Ovary (tissue), 9 donors: Measurements from ENCODE around the gene CPNE1. TPM values are rescaled to one million over a fixed set of nuclear protein-coding genes. Genes with fewer than 3 reads are reported as not detected.

Experiments used
- DNase-seq, 5 donors: peaks; one replicate each; pipeline ENCODE4 v3.0.0-alpha.2; 2019 to 2020
- H3K27ac ChIP-seq, 2 donors: fragments of 200-600 bp; one replicate each; pipeline versions ENCODE4 v1.5.1 to v1.8.0; 2019 to 2022
- H3K27me3 ChIP-seq: fragments of 200-600 bp; one replicate; pipeline ENCODE4 v1.8.0; 2022
- H3K36me3 ChIP-seq: fragments of 200-600 bp; sonication (generic); one replicate; pipeline ENCODE4 v1.5.1; 2019
- H3K4me1 ChIP-seq: one replicate; pipeline ENCODE4 v1.8.1; 2013; ENCODE audit warnings: mild to moderate bottlenecking, moderate library complexity; ENCODE audit not compliant: insufficient read depth
- H3K4me3 ChIP-seq: fragments of 200-600 bp; sonication (generic); one replicate; pipeline ENCODE4 v1.5.1; 2017
- H3K9me3 ChIP-seq, 2 donors: fragments of 200-600 bp in 1 of 2; sonication (generic) in 1 of 2; one replicate each; pipeline versions ENCODE4 v1.5.1 to v1.8.1; 2013 to 2019; ENCODE audit warnings: mild to moderate bottlenecking in 1 of 2, moderate library complexity in 1 of 2
- EP300 ChIP-seq: sonication (generic); formaldehyde crosslinking; IDR thresholded peaks from one replicate; pipeline ENCODE4 v1.6.1; 2017; ENCODE audit warnings: antibody characterized with exemption
- POLR2A ChIP-seq: fragments of 450-650 bp; IDR thresholded peaks from one replicate; pipeline ENCODE4 v1.6.1; 2017; ENCODE audit warnings: antibody characterized with exemption, mild to moderate bottlenecking, moderate library complexity
- WGBS, 3 donors: extraction: QIAGEN DNeasy Blood & Tissue Kit in 1 of 3; methylation state at CpG; one replicate each; pipeline versions ENCODE4 v1.1.5 to v1.1.7; 2013 to 2017; 5-methylcytosine and 5-hydroxymethylcytosine counted together
- intact Hi-C, 4 donors: fragments of 100-400 bp; cut with DNase I; formaldehyde crosslinking; loops; one replicate each; pipeline versions ENCODE4 v1.11.0 to v1.15.1; 2022 to 2023
- polyA plus RNA-seq, 2 donors: library from polyadenylated mRNA; stranded (reverse); fragments of 200-250 nt in 1 of 2; fragments of 350-450 nt in 1 of 2; fragmentation: Illumina TruSeq in 1 of 2; extraction: RNeasy Lipid Tissue Mini Kit (QIAGEN cat#74804) in 1 of 2; gene quantifications; one replicate each; pipeline ENCODE4 v1.2.3, GENCODE V29; 2013 to 2014
- total RNA-seq, 7 donors: library from RNA; depleted of rRNA in 2 of 7; stranded (reverse); fragments of >200 nt in 2 of 7; fragmentation: NEBNext Ultra II Directional in 3 of 7; extraction: Animal tissue kit (Norgen Biotek cat#: 25700) in 3 of 7; gene quantifications; one replicate each; pipeline versions ENCODE4 v1.1.0 to v1.2.4, GENCODE V29; 2016 to 2023
- TF ChIP-seq, protein P1 (sequence below), 3 donors: fragments of 450-650 bp in 2 of 3; fragments of 200-600 bp in 1 of 3; IDR thresholded peaks; one replicate each; pipeline versions ENCODE4 v1.5.1 to v1.8.0; 2016 to 2022; ENCODE audit warnings: antibody characterized with exemption in 3 of 3, mild to moderate bottlenecking in 1 of 3
- donor health status: DM: no; HTN: no; CAD: no; lungs with moderate emphysema.
- donor health status: DM: no; HTN: no; CAD: no.
- donor health status: Bipolar disorder and iron deficiency.
- donor health status: DM: yes; HTN: yes; CAD: no.
- donor health status: DM: no; HTN: no; CAD: no.
- donor health status: DM: yes; HTN: yes; CAD: no.

The CPNE1 gene
- total and polyA plus RNA-seq, 9 donors, result 97.5 to 173 (median 157) TPM

DNA sequence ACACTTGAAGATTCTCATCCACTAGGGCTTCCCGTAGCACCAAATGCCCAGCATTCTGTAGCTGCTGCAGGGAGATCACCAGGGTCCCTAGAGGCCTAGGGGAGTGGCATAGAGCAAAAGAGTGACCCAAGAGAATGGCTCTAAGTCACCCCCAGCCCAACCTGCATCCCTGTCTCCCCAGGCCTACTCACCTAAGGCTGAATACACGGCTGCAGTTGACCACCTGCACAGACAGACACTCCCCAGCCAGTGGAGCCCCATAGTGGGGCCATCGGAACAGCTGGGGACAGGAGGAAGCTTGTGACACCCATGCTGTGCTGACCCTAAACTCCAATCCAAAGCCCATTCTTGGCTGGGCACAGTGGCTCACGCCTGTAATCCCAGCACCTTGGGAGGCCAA is 58.6 kb downstream of the CPNE1 start:
- WGBS, 3 donors, result 84 to 88% (median 86%) methylated on average over 4 of the region's 4 CpGs
- H3K4me1 ChIP-seq, result peaks cover 4% of the 10 kb centered on the region
- no peak for TF ChIP-seq POLR2A
- H3K9me3 ChIP-seq, result no peaks in the 10 kb centered on the region
- no peak for DNase-seq
- no peaks in the 10 kb centered on the region for H3K36me3 ChIP-seq
- H3K27me3 ChIP-seq, result no peaks in the 10 kb centered on the region
- intact Hi-C loops, result loop anchor here in 1 of 4 donors (10.0 kb wide), 2 partner anchors 89 to 279 kb away; partner anchors contain the start of genes NFS1 and ROMO1
- no peak overlapping the region for H3K4me3 ChIP-seq
- H3K27ac ChIP-seq, result no peak overlapping the region

DNA sequence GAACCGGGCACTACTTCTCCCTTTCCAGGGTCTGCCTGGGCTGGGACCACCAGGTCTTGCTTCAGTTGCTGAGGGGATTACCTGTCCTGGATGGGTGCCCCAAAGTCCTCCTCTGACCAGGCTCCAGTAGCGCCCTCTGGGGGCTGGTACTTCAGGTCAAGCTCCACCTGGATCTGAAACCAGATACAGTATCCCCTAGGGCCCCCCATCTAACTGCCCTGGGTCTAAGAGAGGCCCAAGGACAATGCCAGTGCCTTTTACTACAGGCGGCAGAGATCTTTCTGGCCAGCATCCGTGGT is 60.3 kb downstream of the CPNE1 start:
- no peak for DNase-seq
- no peaks in the 10 kb centered on the region for H3K36me3 ChIP-seq
- TF ChIP-seq, protein P1, sequence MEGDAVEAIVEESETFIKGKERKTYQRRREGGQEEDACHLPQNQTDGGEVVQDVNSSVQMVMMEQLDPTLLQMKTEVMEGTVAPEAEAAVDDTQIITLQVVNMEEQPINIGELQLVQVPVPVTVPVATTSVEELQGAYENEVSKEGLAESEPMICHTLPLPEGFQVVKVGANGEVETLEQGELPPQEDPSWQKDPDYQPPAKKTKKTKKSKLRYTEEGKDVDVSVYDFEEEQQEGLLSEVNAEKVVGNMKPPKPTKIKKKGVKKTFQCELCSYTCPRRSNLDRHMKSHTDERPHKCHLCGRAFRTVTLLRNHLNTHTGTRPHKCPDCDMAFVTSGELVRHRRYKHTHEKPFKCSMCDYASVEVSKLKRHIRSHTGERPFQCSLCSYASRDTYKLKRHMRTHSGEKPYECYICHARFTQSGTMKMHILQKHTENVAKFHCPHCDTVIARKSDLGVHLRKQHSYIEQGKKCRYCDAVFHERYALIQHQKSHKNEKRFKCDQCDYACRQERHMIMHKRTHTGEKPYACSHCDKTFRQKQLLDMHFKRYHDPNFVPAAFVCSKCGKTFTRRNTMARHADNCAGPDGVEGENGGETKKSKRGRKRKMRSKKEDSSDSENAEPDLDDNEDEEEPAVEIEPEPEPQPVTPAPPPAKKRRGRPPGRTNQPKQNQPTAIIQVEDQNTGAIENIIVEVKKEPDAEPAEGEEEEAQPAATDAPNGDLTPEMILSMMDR (IDR thresholded peaks at IDR 0.05), result no peak
- no peak for TF ChIP-seq EP300
- TF ChIP-seq POLR2A, result no peak
- H3K27ac ChIP-seq, result no peak overlapping the region
- no peaks in the 10 kb centered on the region for H3K27me3 ChIP-seq
- H3K4me3 ChIP-seq, result no peak overlapping the region
- WGBS, 3 donors, result 56 to 65% (median 63%) methylated on average over 4 of the region's 4 CpGs
- no peaks in the 10 kb centered on the region for H3K9me3 ChIP-seq
- intact Hi-C loops, result loop anchor here in 1 of 4 donors (10.0 kb wide), 2 partner anchors 90 to 280 kb away; partner anchors contain the start of genes NFS1 and ROMO1
- peaks cover 6% of the 10 kb centered on the region for H3K4me1 ChIP-seq

DNA sequence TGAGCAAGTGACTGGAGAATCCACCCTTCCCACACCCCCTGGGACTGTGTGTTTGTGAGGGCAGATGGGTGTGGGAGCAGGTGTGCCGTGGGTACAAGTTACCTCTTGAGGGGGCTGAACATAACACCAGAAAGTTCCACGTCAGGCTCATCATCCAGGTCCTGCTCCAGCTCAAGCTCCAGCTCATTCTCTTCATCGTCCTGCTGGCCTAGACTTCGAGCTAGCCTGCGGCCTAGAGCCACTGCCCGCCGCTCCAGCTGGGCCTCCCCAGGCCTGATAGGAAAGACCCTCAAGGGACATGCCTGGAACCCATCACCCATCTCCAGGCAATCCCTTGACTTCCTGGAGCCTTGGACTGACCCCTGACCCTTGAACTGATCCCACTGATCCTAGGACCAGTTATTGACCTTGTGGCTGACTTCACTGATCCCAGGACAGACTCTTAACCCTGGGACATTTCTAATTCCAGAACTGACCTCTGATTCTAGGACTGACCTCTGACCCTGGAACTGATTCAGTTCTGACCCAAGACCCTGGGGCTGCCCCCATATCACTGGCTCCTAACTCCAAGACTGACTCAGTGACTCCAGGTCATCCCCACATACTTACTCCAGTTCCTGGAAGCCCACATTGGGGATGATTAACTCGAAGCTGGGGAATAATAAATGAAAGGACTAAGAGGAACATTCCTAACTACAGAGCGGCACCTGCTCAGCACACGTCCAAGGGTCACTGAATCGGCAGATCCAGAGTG is 60.8 kb downstream of the CPNE1 start:
- no peak overlapping the region for H3K27ac ChIP-seq
- H3K27me3 ChIP-seq, result no peaks in the 10 kb centered on the region
- TF ChIP-seq EP300 (no peak), POLR2A (no peak)
- TF ChIP-seq, protein P1 (IDR thresholded peaks at IDR 0.05), result no peak
- intact Hi-C loops, result loop anchor here in 1 of 4 donors (10.0 kb wide), 2 partner anchors 91 to 281 kb away; partner anchors contain the start of genes NFS1 and ROMO1
- H3K4me3 ChIP-seq, result no peak overlapping the region
- WGBS, 3 donors, result 90 to 93% (median 90%) methylated on average over 11 of the region's 11 CpGs
- no peak for DNase-seq
- no peaks in the 10 kb centered on the region for H3K36me3 ChIP-seq
- no peaks in the 10 kb centered on the region for H3K9me3 ChIP-seq
- peaks cover 6% of the 10 kb centered on the region for H3K4me1 ChIP-seq

DNA sequence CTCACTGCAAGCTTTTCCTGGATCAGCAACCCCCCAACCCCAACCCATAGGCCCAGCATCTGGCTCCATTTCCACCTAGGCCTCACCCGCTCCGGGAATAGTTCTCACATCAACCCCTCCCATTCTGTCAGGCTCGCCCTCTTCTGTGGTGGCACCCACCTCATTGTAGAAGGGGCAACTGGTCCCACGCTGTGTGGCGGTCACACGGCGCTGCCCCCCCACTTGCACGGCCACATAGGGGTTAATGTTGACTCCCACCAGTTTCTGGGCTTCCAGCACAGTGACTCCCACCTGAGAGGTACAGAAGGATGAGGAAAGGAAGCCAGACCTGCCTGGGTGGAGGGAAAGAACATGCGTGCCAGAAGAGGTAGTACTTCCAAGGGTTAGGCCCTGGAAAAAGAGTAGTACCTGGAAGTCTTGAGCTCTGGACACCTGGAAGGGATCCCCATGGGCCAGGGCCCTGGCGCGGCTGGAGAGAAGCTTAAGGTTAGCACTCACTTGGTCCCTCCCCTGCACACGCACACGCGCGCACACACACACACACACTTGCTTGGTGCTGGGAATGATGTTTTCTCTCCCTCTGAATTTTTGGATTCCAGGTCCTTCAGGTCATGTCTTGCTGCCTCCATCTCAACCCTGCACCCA is 61.7 kb downstream of the CPNE1 start:
- TF ChIP-seq EP300 (no peak), POLR2A (no peak)
- TF ChIP-seq, protein P1 (IDR thresholded peaks at IDR 0.05), result no peak
- H3K4me3 ChIP-seq, result no peak overlapping the region
- 91 to 93% (median 91%) methylated on average over 15 of the region's 15 CpGs for WGBS, 3 donors
- no peak overlapping the region for H3K27ac ChIP-seq
- intact Hi-C loops, result loop anchor here in 1 of 4 donors (10.0 kb wide), 2 partner anchors 92 to 282 kb away; partner anchors contain the start of genes NFS1 and ROMO1
- peaks cover 6% of the 10 kb centered on the region for H3K4me1 ChIP-seq
- no peaks in the 10 kb centered on the region for H3K9me3 ChIP-seq
- no peak for DNase-seq
- no peaks in the 10 kb centered on the region for H3K27me3 ChIP-seq
- H3K36me3 ChIP-seq, result no peaks in the 10 kb centered on the region
